Gastrocnemius medialis (tissue), 4 donors: ENCODE measurements around the gene PAPSS2. TPM values are rescaled to one million over a fixed set of nuclear protein-coding genes. Genes with fewer than 3 reads are reported as not detected.

Experiments used
- ATAC-seq, 2 donors: fragments of 150-250 bp; one replicate each; pipeline ENCODE4 v1.9.1; 2016
- DNase-seq, 2 donors: peaks; one replicate each; pipeline ENCODE4 v3.0.0-alpha.2; 2019
- H3K27ac ChIP-seq, 4 donors: fragments of 200-600 bp; sonication (generic); 1 replicate in 1 of 4; 2 replicates in 3 of 4; pipeline ENCODE4 v1.5.1; 2016 to 2018; ENCODE audit warnings: mild to moderate bottlenecking in 2 of 4, moderate library complexity in 1 of 4
- H3K27me3 ChIP-seq, 3 donors: fragments of 200-600 bp; sonication (generic) in 2 of 3; 1 replicate in 1 of 3; 2 replicates in 2 of 3; pipeline versions ENCODE4 v1.5.1 to v1.6.0; 2016 to 2019; ENCODE audit warnings: mild to moderate bottlenecking in 1 of 3, moderate library complexity in 1 of 3
- H3K36me3 ChIP-seq, 2 donors: fragments of 200-600 bp; sonication (generic) in 1 of 2; one replicate each; pipeline ENCODE4 v1.5.1; 2017 to 2018
- H3K4me1 ChIP-seq, 2 donors: fragments of 200-600 bp; sonication (generic) in 1 of 2; one replicate each; pipeline ENCODE4 v1.5.1; 2016 to 2017; ENCODE audit warnings: mild to moderate bottlenecking in 2 of 2
- H3K4me3 ChIP-seq, 4 donors: fragments of 200-600 bp; sonication (generic) in 3 of 4; 1 replicate in 1 of 4; 2 replicates in 3 of 4; pipeline ENCODE4 v1.5.1; 2016 to 2019; ENCODE audit warnings: mild to moderate bottlenecking in 2 of 4
- H3K9me3 ChIP-seq, 3 donors: fragments of 200-600 bp; sonication (generic) in 2 of 3; 1 replicate in 1 of 3; 2 replicates in 2 of 3; pipeline ENCODE4 v1.5.1; 2016 to 2019
- POLR2A ChIP-seq, 2 donors: fragments of 450-650 bp; IDR thresholded peaks; one replicate each; pipeline ENCODE4 v1.6.1; 2017; ENCODE audit warnings: antibody characterized with exemption in 2 of 2, mild to moderate bottlenecking in 2 of 2, moderate library complexity in 2 of 2
- in situ Hi-C, 4 donors: fragments of 200-750 bp; cut with MboI; loops; one replicate each; pipeline versions ENCODE4 v1.15.0 to v1.8.0; 2017; ENCODE audit warnings: low sequenced_read_pairs in 4 of 4
- intact Hi-C: fragments of 100-400 bp; cut with DNase I; formaldehyde crosslinking; loops from one replicate; pipeline ENCODE4 v1.15.1; 2023; ENCODE audit warnings: low total_unique reads
- total RNA-seq, 4 donors: library from RNA; depleted of rRNA; stranded (reverse); fragments of >200 nt; gene quantifications; one replicate each; pipeline versions ENCODE4 v1.1.0 to v1.2.3, GENCODE V29; 2016
- TF ChIP-seq, protein P1 (sequence below), 5 experiments: fragments of 450-650 bp in 3 of 5; fragments of 200-600 bp in 2 of 5; sonication (generic) in 2 of 5; IDR thresholded peaks in 4 of 5; conservative IDR thresholded peaks in 1 of 5; 1 replicate in 4 of 5; 2 replicates in 1 of 5; pipeline ENCODE4 v1.5.1; 2016 to 2019; ENCODE audit warnings: antibody characterized with exemption in 5 of 5, mild to moderate bottlenecking in 3 of 5, moderate library complexity in 3 of 5

Gene PAPSS2
- total RNA-seq, 4 donors from 2014 or later, result 2.7 to 8.7 (median 6.8) TPM

DNA sequence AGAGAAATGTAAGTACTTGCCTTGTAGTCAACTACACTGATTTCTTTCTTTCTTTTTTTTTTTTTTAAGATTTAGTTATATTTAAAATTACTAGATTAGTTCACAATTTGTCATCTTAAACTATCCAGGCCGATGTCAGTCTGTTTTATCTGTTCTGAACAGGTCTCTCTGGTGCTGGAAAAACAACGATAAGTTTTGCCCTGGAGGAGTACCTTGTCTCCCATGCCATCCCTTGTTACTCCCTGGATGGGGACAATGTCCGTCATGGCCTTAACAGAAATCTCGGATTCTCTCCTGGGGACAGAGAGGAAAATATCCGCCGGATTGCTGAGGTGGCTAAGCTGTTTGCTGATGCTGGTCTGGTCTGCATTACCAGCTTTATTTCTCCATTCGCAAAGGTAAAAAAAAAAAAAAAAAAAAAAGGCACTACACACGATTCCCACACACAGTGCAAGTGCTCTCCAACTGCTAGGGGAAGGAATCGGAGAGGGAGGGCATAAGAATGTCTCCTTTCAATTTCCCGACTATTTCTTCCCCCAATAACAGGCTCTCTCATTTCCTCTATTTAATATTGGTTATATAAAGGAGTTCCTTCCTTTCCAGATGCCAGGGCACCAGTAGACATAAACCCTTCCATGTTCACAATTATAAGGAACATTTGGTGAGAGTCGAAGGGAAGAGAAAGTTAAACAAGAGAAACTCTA, 53.4 kb downstream of the PAPSS2 start:
- DNase-seq (no peak), ATAC-seq (no peak)
- H3K27me3 ChIP-seq, result no peaks in the 10 kb centered on the region
- no peak overlapping the region for H3K4me3 ChIP-seq
- peaks cover 0 to 8% of the 10 kb centered on the region in 2 donors for H3K4me1 ChIP-seq
- TF ChIP-seq, protein P1, sequence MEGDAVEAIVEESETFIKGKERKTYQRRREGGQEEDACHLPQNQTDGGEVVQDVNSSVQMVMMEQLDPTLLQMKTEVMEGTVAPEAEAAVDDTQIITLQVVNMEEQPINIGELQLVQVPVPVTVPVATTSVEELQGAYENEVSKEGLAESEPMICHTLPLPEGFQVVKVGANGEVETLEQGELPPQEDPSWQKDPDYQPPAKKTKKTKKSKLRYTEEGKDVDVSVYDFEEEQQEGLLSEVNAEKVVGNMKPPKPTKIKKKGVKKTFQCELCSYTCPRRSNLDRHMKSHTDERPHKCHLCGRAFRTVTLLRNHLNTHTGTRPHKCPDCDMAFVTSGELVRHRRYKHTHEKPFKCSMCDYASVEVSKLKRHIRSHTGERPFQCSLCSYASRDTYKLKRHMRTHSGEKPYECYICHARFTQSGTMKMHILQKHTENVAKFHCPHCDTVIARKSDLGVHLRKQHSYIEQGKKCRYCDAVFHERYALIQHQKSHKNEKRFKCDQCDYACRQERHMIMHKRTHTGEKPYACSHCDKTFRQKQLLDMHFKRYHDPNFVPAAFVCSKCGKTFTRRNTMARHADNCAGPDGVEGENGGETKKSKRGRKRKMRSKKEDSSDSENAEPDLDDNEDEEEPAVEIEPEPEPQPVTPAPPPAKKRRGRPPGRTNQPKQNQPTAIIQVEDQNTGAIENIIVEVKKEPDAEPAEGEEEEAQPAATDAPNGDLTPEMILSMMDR (IDR thresholded peaks at IDR 0.05 in 4 of 5, conservative IDR thresholded peaks at IDR 0.05 in 1 of 5), result no peak
- TF ChIP-seq POLR2A (IDR thresholded peaks at IDR 0.05), result no peak
- in situ Hi-C loops (no loop called here), intact Hi-C loops (no loop called here)
- no peaks in the 10 kb centered on the region for H3K36me3 ChIP-seq
- no peaks in the 10 kb centered on the region for H3K9me3 ChIP-seq
- H3K27ac ChIP-seq, result peak overlapping the region in 3 of 4 donors; percentile 8 to 58 (median 26)

DNA sequence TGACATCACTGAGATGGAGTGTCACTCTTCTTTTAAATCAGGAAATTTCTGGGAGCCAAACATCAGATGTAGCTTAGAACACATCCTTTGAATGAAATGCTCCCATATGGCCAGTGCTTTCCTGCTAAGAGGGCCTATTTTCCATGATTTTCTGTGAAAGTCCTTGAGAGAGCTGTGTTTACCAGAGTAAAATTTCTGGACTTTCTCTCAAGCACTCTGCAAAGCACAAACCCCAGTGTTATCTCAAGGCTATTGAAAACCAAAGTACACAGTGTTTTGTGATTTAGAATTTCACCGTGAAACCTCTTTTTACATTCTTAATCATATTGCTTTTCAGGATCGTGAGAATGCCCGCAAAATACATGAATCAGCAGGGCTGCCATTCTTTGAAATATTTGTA, 54.0 kb downstream of the PAPSS2 start:
- DNase-seq (no peak), ATAC-seq (no peak)
- in situ Hi-C loops, result no loop called here
- Histone ChIP-seq H3K27ac (peak overlapping the region in 3 of 4 donors; percentile 8 to 58 (median 26)), H3K36me3 (no peaks in the 10 kb centered on the region), H3K9me3 (no peaks in the 10 kb centered on the region), H3K4me3 (no peak overlapping the region), H3K4me1 (peaks cover 0 to 8% of the 10 kb centered on the region in 2 donors), H3K27me3 (no peaks in the 10 kb centered on the region)
- TF ChIP-seq, protein P1 (IDR thresholded peaks at IDR 0.05 in 4 of 5, conservative IDR thresholded peaks at IDR 0.05 in 1 of 5), result no peak
- no peak for TF ChIP-seq POLR2A (IDR thresholded peaks at IDR 0.05)
- intact Hi-C loops, result no loop called here

DNA sequence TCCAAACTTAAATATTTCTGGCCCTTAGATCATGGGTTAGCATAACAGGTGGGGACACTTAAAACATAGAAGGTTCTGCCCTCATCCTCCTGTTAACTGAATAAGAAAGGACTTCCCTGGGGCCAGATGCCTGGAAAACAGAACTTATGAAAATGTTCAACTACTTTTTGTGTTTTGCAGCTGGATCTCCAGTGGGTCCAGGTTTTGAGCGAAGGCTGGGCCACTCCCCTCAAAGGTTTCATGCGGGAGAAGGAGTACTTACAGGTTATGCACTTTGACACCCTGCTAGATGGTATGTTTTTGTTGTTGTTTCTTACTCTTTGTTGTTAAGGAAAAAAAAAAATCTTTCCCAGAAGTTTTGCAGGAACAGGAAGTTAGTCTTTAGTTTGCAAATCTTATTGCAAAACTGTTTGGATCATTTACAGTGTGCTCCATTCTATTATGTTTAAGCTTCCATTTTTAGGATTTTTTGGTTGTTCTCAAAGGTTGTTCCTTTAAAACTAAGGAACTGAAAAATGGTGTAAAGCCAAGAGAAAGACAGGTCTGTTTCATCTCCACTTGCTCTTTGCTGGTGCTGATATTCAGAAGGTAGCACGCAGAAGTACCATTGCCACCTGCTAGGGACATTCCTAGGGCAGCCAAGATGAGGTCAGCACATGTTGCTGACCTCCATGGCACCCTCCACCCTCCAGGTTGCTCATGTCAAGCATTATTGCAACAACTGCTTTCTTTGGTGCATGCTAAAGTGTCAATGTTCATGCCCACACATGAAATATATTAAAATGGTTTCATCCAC, 56.1 kb downstream of the PAPSS2 start:
- no peak for DNase-seq
- Histone ChIP-seq H3K4me1 (peaks cover 0 to 8% of the 10 kb centered on the region in 2 donors), H3K27me3 (no peaks in the 10 kb centered on the region), H3K9me3 (no peaks in the 10 kb centered on the region), H3K4me3 (no peak overlapping the region), H3K27ac (peak overlapping the region; percentile 33 to 67 (median 54)), H3K36me3 (no peaks in the 10 kb centered on the region)
- no peak for ATAC-seq
- in situ Hi-C loops, result no loop called here
- TF ChIP-seq POLR2A (IDR thresholded peaks at IDR 0.05), result no peak
- TF ChIP-seq, protein P1 (IDR thresholded peaks at IDR 0.05 in 4 of 5, conservative IDR thresholded peaks at IDR 0.05 in 1 of 5), result no peak
- intact Hi-C loops, result no loop called here

DNA sequence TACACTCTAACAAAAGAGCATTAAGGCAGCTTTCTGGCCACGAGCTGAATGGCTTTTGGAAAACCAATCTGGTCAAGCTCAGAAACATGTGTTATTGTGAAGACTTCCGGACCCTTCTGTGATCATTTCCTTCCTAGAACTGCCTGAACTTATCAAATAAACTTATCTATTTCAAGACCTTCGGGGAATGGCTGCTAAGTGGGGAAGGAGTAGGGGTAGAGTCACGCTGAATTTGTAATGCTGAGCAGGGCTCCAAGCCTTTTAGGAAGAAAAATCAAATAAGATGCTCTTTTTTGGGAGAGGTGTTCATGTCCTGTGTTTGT, 56.6 kb downstream of the PAPSS2 start:
- H3K27me3 ChIP-seq, result no peaks in the 10 kb centered on the region
- no peak for ATAC-seq
- peaks cover 0 to 8% of the 10 kb centered on the region in 2 donors for H3K4me1 ChIP-seq
- TF ChIP-seq POLR2A (IDR thresholded peaks at IDR 0.05), result no peak
- TF ChIP-seq, protein P1 (IDR thresholded peaks at IDR 0.05 in 4 of 5, conservative IDR thresholded peaks at IDR 0.05 in 1 of 5), result no peak
- H3K4me3 ChIP-seq, result no peak overlapping the region
- H3K9me3 ChIP-seq, result no peaks in the 10 kb centered on the region
- peak overlapping the region; percentile 33 to 67 (median 41) for H3K27ac ChIP-seq
- intact Hi-C loops (no loop called here), in situ Hi-C loops (no loop called here)
- no peak for DNase-seq
- H3K36me3 ChIP-seq, result no peaks in the 10 kb centered on the region
